ENCODE data around the gene TBX2.

The TBX2 gene

DNA sequence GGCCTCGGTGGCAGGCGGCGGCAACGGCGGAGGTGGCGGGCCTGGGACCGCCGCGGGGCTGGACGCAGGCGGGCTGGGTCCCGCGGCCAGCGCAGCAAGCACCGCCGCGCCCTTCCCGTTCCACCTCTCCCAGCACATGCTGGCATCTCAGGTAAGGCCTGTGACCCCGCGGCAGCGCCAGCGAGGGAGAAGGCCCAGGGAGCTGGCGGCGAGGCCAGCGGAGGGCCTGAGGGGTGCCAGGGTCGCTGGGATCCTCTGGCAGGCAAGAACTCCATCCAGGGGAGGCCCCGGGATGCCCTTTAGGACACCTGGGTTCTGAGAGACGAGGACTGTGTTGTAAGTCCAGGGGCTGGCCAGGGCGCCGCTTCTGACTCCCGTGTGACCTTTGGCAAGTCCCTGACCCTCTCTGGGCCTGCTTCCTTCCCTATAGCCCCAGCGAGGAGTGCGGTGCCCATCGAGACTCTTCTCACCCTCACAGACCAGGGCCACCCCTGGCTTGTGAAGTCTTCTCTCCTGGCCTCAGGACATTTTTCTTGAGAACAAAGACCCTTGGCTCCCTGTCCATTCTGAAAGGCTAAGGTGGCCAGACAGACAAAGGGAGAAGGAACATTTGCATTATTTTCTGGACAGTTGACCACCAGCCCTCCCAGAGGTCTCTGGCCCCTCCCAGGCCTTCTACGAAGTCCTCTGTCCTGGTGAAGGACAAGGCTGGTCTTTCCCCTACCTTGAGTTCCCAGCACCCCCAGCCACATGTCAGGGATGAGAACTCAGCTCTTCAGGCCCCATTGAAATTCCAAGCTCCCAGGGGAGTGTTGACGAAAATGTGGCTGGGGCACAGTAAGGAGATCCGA is 6.3 kb downstream of the TBX2 start:
- 0 out of 2 replicates have a peak, but pooled peaks cover 3% of the 10 kb centered on the region for H3K4me1 ChIP-seq (ENCODE audit: control insufficient read depth, insufficient read depth, low read length)
- no peak overlapping the region for H3K27ac ChIP-seq (ENCODE audit: extremely low read depth, low read depth, low read length)
- H3K36me3 ChIP-seq (ENCODE audit: control insufficient read depth in 2 of 2, insufficient read depth in 1 of 2, low read length in 2 of 2) = peaks cover 5 to 74% of the 10 kb centered on the region in 2 experiments; a peak in 2 of 3 replicates
- H3K9me3 ChIP-seq (ENCODE audit: control insufficient read depth, insufficient read depth, low read depth, low read length) = no peaks in the 10 kb centered on the region
- CTCF ChIA-PET = no interaction called here
- POLR2A ChIA-PET = no interaction called here
- TF ChIP-seq ZNF707 (tag by site-specific recombination; IDR thresholded peaks at IDR 0.05) (no peak), YY2 (tag by site-specific recombination; IDR thresholded peaks at IDR 0.05) (no peak), SCRT2 (tag by site-specific recombination; IDR thresholded peaks at IDR 0.05) (no peak), SALL2 (tag by site-specific recombination; IDR thresholded peaks at IDR 0.05; ENCODE audit: borderline replicate concordance) (no peak), TRIM28 (IDR thresholded peaks at IDR 0.05; ENCODE audit: borderline replicate concordance, low read length) (no peak), ZNF214 (tag by site-specific recombination; IDR thresholded peaks at IDR 0.05; ENCODE audit: borderline replicate concordance) (no peak), ZNF837 (tag by site-specific recombination; IDR thresholded peaks at IDR 0.05) (no peak), ZNF311 (tag by site-specific recombination; IDR thresholded peaks at IDR 0.05; ENCODE audit: borderline replicate concordance) (no peak)
- no peak overlapping the region for H3K4me3 ChIP-seq (ENCODE audit: low read depth, low read length)

DNA sequence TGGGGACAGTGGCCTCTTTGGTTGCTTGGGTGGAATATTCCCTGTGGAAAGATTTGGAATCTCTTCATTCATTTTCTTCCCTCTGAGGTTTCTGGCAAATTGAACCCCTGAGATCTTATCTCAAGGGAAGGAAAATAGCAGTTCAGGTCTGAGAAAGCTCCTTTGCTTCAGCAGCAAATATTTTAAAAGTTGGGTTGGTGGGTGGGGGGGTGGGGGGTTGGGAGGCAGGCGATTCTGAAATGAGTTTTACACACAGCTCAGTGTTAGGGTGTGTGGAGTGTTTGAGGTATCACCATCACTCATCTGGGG is 6.8 kb downstream of the TBX2 start:
- ChIA-PET POLR2A (no interaction called here), CTCF (interaction anchor here (0.6 kb wide), 1 partner anchor 143 kb away, joined by 3 read pairs; no protein-coding TSS in a partner anchor)
- Histone ChIP-seq H3K36me3 (ENCODE audit: control insufficient read depth in 2 of 2, insufficient read depth in 1 of 2, low read length in 2 of 2) (peaks cover 5 to 72% of the 10 kb centered on the region in 2 experiments; a peak in 2 of 3 replicates), H3K4me1 (ENCODE audit: control insufficient read depth, insufficient read depth, low read length) (no peaks in the 10 kb centered on the region), H3K4me3 (ENCODE audit: low read depth, low read length) (no peak overlapping the region), H3K27ac (ENCODE audit: extremely low read depth, low read depth, low read length) (no peak overlapping the region), H3K9me3 (ENCODE audit: control insufficient read depth, insufficient read depth, low read depth, low read length) (no peaks in the 10 kb centered on the region)
- TF ChIP-seq ZNF48 (tag by site-specific recombination; IDR thresholded peaks at IDR 0.05) (no peak), PBX3 (CRISPR knock-in tag; IDR thresholded peaks at IDR 0.05) (no peak), ZNF350 (tag by site-specific recombination; IDR thresholded peaks at IDR 0.05) (no peak), ZNF747 (tag by site-specific recombination; IDR thresholded peaks at IDR 0.05) (no peak), GLIS1 (tag by site-specific recombination; IDR thresholded peaks at IDR 0.05) (no peak), ZNF2 (tag by site-specific recombination; IDR thresholded peaks at IDR 0.05) (no peak), ZNF792 (tag by site-specific recombination; IDR thresholded peaks at IDR 0.05) (no peak), TRIM28 (IDR thresholded peaks at IDR 0.05; ENCODE audit: borderline replicate concordance, low read length) (no peak), ZSCAN16 (tag by site-specific recombination; IDR thresholded peaks at IDR 0.05) (no peak), ZNF335 (tag by site-specific recombination; conservative IDR thresholded peaks at IDR 0.05) (no peak), ZNF23 (tag by site-specific recombination; IDR thresholded peaks at IDR 0.05; ENCODE audit: borderline replicate concordance) (no peak), ZNF398 (tag by site-specific recombination; IDR thresholded peaks at IDR 0.05) (no peak), ZFP69B (tag by site-specific recombination; IDR thresholded peaks at IDR 0.05) (no peak), ZNF366 (tag by site-specific recombination; conservative IDR thresholded peaks at IDR 0.05) (no peak)
- TF ChIP-seq, protein P1, sequence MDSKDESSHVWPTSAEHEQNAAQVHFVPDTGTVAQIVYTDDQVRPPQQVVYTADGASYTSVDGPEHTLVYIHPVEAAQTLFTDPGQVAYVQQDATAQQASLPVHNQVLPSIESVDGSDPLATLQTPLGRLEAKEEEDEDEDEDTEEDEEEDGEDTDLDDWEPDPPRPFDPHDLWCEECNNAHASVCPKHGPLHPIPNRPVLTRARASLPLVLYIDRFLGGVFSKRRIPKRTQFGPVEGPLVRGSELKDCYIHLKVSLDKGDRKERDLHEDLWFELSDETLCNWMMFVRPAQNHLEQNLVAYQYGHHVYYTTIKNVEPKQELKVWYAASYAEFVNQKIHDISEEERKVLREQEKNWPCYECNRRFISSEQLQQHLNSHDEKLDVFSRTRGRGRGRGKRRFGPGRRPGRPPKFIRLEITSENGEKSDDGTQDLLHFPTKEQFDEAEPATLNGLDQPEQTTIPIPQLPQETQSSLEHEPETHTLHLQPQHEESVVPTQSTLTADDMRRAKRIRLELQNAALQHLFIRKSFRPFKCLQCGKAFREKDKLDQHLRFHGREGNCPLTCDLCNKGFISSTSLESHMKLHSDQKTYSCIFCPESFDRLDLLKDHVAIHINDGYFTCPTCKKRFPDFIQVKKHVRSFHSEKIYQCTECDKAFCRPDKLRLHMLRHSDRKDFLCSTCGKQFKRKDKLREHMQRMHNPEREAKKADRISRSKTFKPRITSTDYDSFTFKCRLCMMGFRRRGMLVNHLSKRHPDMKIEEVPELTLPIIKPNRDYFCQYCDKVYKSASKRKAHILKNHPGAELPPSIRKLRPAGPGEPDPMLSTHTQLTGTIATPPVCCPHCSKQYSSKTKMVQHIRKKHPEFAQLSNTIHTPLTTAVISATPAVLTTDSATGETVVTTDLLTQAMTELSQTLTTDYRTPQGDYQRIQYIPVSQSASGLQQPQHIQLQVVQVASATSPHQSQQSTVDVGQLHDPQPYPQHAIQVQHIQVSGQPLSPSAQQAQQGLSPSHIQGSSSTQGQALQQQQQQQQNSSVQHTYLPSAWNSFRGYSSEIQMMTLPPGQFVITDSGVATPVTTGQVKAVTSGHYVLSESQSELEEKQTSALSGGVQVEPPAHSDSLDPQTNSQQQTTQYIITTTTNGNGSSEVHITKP (tag by site-specific recombination; IDR thresholded peaks at IDR 0.05) = no peak
- TF ChIP-seq, protein P2, sequence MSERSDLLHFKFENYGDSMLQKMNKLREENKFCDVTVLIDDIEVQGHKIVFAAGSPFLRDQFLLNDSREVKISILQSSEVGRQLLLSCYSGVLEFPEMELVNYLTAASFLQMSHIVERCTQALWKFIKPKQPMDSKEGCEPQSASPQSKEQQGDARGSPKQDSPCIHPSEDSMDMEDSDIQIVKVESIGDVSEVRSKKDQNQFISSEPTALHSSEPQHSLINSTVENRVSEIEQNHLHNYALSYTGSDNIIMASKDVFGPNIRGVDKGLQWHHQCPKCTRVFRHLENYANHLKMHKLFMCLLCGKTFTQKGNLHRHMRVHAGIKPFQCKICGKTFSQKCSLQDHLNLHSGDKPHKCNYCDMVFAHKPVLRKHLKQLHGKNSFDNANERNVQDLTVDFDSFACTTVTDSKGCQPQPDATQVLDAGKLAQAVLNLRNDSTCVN (tag by site-specific recombination; optimal IDR thresholded peaks at IDR 0.05) = no peak
